NCI-H1694 (cell line): Measurements from ENCODE around the gene ENKD1.

Experiments used
- DNase-seq: peaks from one replicate; lab custom pipeline; 2025; lab: John Stamatoyannopoulos, UW

ENKD1 gene

DNA sequence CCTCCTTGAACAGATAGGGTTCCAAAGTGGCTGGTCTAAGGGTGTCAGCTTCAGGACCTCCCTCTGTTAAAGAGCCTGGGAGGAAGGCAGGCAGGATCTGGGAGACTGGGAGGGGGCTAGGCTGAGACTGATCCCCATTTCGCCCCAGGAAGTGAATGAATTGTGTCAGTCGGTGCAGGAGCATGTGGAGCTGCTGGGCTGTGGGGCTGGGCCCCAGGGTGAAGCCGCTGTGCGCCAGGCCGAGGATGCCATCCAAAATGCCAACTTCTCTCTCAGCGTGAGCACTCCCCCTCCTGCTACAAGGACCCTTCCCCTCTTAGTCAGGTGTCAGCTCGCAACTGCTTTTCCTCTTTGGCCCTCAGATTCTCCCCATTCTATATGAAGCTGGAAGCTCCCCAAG, 15.5 kb downstream of the ENKD1 start:
- no peak for DNase-seq

DNA sequence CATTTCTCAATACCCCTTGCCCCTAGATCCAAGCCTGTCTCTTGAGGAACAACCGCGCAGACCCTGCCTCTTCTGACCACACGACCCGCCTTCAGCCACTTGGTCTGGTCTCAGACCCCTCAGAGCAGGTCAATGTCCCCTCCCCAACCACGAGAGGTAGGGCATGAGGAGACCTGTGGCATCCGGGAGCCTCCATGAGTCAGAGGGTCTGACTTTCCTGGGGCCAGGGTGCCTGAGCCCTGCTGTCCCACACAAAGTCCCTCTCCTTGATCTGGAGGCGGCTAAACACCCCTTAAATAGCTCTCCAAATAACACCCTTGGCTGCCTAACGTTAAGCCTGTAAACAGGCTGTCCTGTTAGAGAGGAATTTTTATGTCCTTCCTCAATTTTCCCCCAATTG, 16.5 kb downstream of the ENKD1 start:
- no peak for DNase-seq

DNA sequence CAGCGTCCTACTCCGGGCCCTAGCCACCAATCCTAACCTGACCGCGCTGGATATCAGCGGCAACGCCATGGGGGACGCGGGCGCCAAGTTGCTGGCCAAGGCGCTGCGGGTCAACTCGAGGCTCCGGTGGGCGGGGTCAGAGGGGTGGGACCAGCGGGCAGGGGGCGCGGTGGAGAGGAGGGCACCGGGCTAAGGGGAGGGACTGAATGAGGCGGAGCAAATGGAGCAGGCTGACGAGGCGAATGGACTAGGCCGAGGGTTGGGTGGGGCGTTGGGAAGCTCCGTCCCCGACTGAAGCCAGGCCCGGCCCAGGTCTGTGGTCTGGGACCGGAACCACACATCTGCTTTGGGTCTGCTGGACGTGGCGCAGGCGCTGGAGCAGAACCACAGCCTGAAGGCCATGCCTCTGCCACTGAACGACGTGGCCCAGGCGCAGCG, 17.0 kb downstream of the ENKD1 start:
- no peak for DNase-seq

DNA sequence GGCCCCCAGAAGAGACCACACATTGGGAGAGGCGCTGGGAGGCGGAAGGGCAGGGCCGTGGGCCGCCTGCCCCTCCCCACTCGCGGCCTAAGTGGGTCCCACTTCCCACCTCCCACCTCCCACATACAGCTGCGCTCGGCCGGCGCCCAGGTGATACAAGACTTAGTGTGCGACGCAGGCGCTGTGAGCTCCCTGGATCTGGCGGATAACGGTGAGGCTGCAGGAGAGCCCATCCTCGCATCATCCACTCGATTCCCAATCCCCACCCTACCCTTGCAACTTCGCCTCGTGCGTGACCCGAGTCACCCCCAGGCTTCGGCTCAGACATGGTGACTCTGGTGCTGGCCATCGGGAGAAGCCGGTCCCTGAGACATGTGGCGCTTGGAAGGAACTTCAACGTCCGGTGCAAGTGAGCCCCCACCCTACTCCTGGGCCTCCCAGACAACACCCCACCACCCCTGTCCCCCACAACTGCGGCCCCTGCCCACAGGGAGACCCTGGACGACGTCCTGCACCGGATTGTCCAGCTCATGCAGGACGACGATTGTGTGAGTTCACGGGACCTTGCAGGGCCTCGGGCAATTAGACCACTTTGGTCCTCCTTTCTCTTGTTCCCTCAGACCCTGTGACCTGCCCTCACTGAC, 17.7 kb downstream of the ENKD1 start:
- no peak for DNase-seq

DNA sequence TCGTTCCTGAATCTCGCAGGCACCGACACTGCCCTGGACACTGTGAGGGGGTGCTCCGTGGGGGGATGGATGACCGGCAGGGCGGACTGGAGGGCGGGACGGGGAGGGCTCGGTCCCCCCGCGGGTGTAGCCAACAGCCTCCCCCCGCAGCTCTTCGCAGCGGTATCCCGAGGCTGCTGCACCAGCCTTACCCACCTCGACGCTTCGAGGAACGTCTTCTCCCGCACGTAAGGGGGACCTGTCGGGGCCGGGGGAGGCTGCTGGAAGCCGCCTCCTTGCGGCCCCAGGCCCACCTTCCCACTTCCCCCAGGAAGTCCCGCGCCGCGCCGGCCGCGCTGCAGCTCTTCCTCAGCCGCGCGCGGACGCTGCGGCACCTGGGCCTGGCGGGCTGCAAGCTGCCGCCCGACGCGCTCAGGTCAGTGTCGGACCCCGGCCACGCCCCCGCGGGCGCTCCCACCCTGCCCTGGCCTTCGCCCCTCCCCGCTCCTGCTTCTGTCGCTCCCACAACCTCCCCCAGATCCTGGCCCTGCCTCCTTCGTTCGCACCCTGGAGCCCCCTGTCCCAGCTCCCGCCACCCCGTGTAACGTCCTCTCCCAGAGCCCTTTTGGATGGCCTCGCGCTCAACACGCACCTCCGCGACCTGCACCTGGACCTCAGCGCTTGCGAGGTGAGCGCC, 18.3 kb downstream of the ENKD1 start:
- no peak for DNase-seq

DNA sequence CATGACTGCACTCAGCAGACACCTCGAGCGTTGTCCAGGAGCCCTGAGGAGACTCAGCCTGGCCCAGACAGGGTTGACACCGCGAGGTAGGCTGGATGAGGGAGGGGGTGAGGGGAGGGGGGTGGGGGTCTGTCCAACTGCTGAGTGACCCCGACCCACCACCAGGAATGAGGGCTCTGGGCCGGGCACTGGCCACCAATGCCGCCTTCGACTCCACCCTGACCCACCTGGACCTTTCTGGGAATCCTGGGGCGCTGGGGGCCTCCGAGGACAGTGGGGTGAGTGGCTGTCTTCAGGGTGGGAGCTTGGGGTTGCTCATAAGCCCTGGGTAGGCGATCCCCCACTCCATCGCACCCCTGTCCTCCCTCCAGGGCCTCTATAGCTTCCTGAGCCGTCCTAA, 18.9 kb downstream of the ENKD1 start:
- DNase-seq, result no peak

DNA sequence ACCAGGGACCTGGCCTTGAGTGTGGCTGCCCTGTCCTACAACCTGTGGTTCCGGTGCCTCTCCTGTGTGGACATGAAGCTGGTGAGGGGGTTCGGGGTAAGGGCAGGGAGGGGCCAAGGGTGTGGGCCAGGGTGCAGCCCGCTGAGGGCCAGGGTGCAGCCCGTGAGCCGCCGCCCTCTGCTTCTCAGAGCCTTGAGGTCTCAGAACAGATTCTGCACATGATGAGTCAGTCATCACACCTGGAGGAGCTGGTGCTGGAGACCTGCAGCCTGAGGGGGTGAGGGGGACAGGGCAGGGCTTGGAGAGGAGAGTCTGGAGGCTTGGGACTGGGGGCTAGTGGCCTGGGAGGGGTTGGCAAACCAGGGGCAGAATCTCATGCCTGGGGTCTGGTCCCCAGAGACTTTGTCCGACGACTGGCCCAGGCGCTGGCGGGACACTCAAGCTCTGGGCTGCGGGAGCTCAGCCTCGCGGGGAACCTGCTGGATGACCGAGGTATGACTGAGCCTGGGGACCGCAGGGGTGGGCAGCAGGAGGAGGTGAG, 19.4 kb downstream of the ENKD1 start:
- no peak for DNase-seq

DNA sequence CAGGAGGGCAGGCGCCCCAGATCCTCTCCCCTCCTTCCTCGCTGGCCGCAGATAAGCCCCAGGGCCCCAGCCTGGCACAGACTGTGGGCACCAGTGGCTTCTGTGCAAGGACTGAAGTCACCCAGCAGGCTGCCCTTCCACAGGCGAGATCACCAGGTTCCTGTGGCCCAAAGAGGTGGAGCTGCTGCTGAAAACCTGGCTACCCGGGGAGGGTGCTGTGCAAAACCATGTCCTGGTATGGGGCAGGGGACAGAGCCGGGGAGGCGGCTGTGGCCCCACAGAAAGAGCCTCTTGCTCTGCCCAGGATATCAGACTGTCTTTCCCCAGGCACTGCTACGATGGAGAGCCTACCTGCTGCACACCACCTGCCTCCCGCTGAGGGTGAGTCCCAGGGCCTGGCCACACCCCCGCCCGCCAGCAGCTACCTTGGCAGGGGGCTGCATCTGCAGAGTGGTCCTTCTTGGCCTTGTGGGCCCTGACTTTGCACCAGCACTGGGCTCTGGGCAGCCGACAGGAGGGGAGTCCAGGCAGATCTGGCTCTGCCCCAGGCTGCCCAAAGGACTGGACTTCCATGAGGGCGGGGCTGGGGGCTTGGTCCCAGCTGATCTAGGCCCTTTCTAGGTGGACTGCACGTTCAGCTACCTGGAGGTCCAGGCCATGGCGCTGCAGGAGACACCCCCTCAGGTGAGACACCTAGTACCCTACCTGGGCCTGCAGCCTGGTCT, 21.0 kb downstream of the ENKD1 start:
- no peak for DNase-seq

DNA sequence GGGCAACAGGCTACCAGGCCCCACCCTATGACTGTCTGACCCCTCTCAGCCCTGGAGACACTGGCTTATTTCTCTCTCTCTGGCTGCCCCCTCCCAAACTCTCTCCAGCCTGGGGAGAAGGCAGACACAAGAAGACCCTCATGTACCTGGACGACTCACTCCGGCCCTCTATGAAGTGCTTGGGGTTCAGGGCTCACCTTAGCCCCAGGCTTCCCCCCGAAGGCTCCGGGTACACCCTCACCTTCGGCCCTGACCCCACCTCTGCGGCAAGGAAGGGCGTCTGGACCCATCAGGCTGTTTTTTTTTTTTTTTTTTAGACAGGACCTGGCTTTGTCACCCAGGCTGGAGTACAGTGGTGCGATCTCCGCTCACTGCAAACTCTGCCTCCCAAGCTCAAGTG, 22.5 kb downstream of the ENKD1 start:
- no peak for DNase-seq

DNA sequence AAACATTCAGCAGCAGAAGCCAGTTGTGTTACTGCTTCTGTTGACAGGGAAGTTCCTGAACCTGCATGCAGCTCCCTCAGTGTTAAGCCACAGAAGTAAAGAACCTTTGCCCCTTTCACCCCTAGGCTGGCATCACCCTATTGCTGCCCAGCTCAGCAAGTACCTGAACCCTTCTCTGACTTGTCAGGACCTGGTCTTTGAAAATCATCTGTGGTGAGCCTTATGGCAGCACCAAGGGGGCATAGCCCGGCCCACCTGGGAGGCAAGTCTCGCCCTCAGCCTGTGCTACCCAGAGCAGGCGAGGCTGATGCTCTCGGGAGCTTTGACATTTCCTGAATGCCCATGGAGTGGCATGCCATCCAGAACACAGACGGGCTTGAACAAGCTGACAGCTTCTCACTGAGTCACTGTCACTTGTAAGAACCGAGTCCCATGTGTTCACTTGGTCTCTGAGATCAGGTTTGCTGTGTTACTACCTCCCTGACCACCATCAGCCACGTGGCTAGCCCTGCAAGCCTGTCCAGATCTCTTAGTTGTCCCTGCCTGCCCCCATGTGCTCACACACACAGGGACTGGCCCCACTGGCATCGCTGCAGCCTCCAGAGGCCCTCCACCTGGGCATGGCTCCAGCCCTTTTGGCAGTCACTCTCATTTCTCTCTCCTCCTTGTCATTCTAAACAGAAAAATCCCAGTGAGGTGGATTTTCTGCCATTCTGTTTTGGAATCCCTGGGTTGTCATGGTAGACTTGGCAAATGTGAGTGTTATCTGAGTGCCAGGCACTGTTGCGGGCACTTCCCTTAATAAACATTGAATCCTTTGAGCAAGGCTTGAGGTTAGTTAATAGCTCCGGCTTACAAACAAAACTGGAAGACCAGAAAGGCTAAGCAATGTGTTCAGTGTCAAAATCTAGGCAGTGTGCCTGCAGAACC, 24.5 kb downstream of the ENKD1 start:
- peak; percentile 13 for DNase-seq

DNA sequence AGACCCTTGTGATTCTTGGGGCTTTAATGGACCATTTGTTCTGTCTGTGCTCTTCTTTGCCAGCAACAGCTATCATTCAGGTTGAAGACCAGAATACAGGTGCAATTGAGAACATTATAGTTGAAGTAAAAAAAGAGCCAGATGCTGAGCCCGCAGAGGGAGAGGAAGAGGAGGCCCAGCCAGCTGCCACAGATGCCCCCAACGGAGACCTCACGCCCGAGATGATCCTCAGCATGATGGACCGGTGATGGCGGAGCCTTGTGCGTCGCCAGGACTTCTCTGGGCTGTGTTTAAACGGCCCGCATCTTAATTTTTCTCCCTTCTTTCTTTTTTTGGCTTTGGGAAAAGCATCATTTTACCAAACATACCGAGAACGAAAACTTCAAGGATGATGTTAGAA, 28.9 kb downstream of the ENKD1 start:
- DNase-seq, result no peak

DNA sequence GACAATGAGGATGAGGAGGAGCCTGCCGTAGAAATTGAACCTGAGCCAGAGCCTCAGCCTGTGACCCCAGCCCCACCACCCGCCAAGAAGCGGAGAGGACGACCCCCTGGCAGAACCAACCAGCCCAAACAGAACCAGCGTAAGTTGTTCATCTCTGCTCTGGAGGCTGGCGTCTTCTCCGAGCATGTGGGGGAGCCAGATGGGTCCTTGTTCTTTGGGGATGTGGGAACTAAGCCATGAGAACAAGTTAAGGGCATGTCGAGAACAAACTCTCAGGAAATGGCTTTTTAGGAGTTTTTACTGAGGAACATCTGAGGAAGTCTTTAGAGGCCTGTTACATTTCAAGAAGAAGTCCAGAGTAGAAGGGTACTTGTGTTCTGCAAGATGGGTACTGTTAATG, 29.8 kb downstream of the ENKD1 start:
- DNase-seq, result no peak

DNA sequence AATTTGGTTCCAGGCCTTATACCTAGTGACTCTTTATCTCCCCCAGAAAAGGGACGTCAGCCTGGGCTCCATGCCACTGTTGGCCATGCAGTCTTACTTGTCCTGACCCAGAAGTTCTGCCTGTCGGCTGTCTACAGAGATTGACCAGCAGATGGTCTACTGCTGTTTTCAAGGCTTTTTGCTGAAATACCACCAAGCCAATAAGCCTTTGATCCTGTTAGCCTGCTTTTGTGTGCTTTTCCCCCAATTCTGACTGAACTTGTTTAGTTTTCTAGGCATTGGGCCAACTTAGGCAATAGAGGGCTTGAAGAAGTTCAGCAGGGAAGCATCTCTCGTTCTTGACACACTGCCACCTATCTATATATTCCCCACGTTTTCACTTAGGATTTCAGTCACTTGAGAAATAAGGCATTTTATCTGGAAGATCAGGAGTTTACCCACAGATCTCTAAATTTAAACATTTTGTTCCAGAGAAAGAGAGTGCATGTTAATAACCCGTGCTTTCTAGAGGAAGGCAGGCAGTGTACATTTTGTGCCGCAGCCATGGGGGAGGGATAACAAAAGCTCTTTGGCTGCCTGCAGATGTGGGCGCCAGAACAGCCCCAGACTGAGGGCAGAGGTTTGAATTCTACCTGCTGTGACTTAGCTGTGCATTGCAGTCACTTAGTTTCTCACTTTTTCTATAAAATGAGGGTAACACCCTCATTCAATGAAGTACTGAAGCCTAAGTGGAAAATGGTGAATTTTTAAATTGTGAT, 34.0 kb downstream of the ENKD1 start:
- no peak for DNase-seq

DNA sequence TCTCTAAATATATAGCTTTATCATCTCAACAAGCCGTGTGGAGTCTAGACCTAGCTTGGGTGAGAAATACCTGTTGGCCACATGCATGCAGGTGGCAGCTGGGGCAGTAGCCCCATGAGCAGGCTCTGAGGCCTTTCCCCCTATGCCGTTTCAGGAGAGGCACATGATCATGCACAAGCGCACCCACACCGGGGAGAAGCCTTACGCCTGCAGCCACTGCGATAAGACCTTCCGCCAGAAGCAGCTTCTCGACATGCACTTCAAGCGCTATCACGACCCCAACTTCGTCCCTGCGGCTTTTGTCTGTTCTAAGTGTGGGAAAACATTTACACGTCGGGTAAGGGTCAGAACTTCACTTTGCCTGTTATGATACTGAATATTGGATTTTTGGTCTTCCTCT, 38.3 kb downstream of the ENKD1 start:
- no peak for DNase-seq

DNA sequence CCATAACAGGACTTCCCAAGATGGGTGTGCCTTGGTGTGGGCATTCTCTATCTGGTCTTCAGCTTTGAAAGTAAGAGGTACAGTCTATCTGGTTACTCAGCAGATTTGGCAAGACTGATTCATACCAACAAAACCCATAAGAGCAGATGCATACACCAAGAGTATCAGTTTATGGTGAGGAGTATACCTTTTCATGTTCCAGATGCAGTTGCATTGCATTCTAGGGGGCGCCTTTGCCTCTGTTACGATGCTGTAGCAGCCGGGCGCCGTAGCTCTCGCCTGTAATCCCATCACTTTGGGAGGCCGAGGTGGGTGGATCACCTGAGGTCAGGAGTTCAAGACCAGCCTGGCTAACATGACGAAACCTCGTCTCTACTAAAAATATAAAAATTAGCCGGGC, 52.7 kb downstream of the ENKD1 start:
- DNase-seq, result no peak
